CD4-positive, alpha-beta T cell treated with Interleukin-2 at 100 ng/mL for 4 hours (primary cell): ENCODE data around the gene CREBL2.
"Not testable (repeated sequence)": the region's sequence is repeated elsewhere in the genome, so short reads cannot be mapped to it uniquely, and the experiment has no call there.

Source experiments
- DNase-seq: peaks from one replicate; pipeline ENCODE4 v3.0.0-alpha.2; 2020; ENCODE audit warnings: low spot score

CREBL2 gene

GRCh38 chr12:12611512-12612306, at the start of gene CREBL2:
Gene CREBL2, plus strand, starts transcription at chr12:12611876. Its CDS starts 297 bp downstream, at chr12:12612173.
- peak; percentile 90 for DNase-seq

DNA sequence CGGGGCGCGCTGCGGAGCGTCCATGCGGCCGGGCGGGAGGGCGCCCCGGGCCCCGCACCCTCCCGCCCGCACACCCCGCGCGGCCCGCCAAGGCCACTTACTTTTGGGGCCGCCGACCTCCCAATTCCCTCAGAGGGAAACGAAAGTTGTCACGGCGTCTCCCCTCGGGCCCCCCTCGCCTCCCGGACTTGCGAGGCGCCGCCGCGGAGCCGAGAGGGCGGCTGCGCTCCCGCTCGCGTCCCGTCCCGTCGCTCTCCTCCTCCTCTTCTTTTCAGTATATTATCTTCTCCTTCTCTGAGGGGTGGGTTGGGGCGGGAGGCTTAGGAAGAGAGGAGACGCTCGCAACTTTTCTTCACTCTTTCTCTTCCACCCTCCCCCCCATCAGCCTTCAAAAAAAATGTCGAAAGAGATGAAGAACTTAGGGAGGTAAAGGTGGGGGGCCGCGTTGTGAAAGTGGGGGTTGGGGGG, 49.6 kb upstream of the CREBL2 start:
- no peak for DNase-seq

DNA sequence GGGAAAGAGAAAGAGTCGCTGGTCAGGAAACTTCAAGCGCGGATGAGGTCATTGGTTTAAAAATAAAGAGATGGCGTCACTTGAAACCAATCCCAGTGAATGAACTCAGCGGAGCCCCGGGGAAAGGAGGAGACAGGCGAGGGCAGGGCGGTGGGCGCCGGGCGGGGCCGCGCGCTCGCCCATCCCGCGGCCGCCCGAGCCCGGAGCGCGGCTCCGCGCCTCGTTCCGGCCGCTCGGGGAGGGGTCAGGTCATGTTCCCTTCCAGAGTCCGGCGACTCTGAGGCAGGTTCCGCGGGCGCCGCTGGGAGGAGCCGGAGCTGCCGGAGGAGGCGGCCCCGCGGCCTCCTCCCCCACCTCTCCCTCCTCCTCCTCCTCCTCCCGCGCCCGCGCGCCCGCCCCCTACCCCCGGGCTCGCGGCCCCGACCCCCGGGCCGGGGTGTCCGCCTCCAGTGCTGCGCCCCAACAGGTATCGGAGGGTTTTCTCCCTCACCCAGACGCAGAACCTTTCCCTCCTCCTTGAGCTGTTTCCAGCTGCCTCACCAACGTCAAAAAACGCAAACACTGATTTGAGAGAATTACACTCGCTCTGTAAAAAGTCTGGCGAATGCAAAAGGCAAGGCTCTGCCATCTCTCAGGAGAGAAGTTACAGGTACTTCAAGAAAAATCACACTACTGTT, 49.0 kb upstream of the CREBL2 start, which contains the start of gene DUSP16:
DUSP16 (minus strand) TSS at position 279 of the 677 bp plus-strand sequence. CDS start 41,765 bp downstream, outside the sequence.
- peak; percentile 86 for DNase-seq

DNA sequence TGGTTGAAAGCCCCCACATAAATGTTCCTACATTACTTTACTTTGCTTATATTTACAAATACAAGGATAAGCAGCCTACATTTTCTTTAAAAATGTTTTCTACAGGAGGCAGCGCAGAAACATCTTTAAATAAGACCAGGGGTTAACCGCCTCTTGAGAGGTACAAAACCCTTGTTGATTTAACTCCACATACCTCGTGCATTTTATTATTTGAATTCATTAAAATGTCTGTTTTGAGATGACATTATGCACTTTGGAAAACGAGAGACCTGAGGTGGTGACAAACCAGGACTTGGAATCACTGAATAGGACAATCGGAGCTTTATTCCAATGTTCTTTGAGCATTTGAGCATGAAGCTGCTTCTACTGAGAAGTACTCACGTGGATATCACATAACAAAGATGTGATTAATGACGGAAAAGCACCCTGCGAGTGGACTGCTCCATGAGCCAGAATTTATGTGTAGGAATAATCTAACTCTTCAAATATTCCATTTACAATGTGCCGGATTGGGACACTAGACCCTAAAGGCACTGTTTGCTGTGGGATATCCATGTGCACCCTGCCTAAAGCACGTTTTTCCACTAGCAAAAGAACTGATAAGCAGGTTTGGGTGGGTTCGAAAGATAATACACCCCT, 48.3 kb upstream of the CREBL2 start:
- DNase-seq = no peak

GRCh38 chr12:12564911-12565310, 46.8 kb upstream of the CREBL2 start:
- DNase-seq = no peak

GRCh38 chr12:12565971-12566370, 45.7 kb upstream of the CREBL2 start:
- DNase-seq = not testable (repeated sequence)

GRCh38 chr12:12572659-12573058, 39.0 kb upstream of the CREBL2 start:
- no peak for DNase-seq

- DNase-seq = no peak
Observed at GRCh38 chr12:12577786-12578185, 33.9 kb upstream of the CREBL2 start.

- DNase-seq = not testable (repeated sequence)
Observed at GRCh38 chr12:12580716-12581115, 31.0 kb upstream of the CREBL2 start.

DNA sequence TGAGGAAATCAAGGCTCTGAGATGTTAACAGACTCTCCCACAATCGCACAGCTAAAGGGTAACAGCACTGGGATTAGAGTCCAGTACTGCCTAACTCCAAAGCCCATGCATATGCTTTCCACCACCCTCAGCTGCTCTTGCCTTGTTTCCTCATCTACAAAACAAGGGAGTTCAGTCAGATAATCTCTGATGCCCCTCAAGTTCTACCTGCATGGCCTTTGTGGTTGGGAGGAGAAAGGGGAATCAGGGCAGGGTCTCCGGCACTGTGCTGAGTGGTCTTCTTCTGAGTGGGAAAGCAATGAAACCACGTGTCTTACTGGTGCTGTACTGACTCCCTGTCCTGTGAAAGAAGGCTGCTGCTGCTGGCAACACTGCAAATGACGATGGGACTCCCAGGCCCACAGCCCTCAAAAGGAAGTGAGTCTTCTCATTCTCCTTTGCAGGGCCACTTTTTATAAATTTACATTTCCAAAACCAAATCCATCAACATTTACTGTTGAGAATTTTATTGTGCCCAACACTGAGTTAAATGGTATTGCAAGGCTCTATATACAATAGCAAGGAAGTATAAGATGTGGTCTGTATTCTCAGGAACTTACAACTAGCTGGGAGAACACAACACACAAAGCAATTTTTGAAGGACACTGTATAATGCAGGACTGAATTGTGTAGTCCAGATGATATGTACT, 29.3 kb upstream of the CREBL2 start:
- no peak for DNase-seq

DNA sequence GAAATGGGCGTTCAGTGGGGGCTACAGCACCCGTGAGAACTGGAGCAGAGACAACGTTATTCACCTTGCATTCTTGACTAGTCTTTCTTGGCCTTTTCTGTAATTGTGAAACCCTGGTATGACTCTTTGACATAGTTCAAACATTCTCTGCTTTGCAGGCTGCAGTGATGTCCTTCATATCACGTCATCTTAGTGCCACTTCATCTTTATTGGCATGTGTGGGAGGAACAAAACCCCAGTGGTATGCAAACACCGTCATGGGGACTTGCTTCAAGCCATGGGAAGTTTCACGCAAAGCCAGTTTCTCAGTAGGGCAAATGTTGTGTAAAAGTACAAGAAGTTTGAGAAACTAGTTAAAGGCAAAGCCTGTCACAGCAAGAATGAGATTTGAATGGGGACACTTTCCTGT, 28.8 kb upstream of the CREBL2 start:
- DNase-seq = no peak

- no peak for DNase-seq
Observed at GRCh38 chr12:12583510-12584178, 28.0 kb upstream of the CREBL2 start.

DNA sequence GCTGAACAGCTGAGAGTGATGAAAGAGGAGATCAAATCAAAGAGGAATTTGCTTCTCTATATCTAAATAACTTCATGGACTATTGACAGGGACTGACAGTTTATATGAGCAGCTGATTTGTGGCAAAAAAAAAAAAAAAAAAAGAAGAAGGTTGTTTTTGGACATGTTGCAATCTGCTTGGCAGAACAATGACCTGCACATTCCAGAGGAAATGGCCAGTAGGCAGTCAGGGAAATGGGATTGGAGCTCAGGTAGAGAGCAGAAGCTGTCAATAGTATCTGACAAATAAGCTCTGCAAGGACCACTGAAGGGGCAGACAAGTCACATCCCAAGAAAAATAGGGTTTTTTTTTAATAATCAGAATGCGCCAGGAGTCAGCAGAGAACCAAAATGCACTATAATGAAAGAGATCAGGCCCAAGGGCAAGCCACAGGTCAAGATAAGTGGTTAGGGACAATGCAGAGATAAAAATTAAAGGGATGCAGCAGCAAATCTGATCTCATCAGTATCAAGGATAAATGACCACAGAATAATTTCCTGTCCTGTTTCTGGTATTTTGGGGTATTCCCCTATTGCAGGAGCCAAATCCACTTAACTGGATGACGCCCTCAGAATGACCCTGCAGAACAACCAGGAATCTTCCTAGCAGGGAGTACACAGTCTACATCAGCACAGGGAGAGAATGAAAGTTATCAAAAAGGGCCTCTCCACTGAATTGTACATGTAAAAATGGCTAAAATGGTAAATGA, 26.4 kb upstream of the CREBL2 start:
- DNase-seq = no peak

GRCh38 chr12:12586879-12587675, 24.6 kb upstream of the CREBL2 start:
- no peak for DNase-seq

- DNase-seq = no peak
Observed at GRCh38 chr12:12587878-12588277, 23.8 kb upstream of the CREBL2 start.

GRCh38 chr12:12588436-12588835, 23.2 kb upstream of the CREBL2 start:
- DNase-seq = not testable (repeated sequence)

DNA sequence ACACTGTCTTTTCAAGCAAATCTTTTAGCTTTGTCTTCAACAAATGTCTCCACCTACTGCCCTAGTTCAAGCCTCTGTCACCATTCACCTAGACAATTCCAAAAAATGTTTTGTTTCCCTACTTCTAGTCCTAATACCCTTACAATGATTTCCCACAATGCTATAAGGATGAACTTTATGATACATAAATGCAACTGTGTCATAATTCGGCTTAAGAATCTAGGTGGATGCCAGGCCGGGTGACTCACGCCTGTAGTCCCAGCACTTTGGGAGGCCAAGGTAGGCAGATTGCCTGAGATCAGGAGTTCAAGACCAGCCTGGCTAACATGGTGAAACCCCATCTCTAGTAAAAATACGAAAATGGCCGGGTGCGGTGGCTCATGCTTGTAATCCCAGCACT, 20.7 kb upstream of the CREBL2 start:
- no peak for DNase-seq

- no peak for DNase-seq
Observed at GRCh38 chr12:12592930-12593329, 18.7 kb upstream of the CREBL2 start.

- not testable (repeated sequence) for DNase-seq
Observed at GRCh38 chr12:12595929-12596328, 15.7 kb upstream of the CREBL2 start.

GRCh38 chr12:12596598-12596997, 15.1 kb upstream of the CREBL2 start:
- not testable (repeated sequence) for DNase-seq
